Activated CD4-positive, CD25-positive, alpha-beta regulatory T cell treated with anti-CD3 and anti-CD28 coated beads, Interleukin-2, amount 50 U/mL, for 72 hours (primary cell): ENCODE data around the gene ACBD4.

Source experiments
- DNase-seq: peaks from one replicate; pipeline ENCODE4 v3.0.0; 2021

The ACBD4 gene

GRCh38 chr17:45137561-45138305, 2.2 kb downstream of the ACBD4 start:
- DNase-seq, result no peak

- no peak for DNase-seq
These were observed 3.5 kb downstream of the ACBD4 start for GRCh38 chr17:45138911-45139532.

DNA sequence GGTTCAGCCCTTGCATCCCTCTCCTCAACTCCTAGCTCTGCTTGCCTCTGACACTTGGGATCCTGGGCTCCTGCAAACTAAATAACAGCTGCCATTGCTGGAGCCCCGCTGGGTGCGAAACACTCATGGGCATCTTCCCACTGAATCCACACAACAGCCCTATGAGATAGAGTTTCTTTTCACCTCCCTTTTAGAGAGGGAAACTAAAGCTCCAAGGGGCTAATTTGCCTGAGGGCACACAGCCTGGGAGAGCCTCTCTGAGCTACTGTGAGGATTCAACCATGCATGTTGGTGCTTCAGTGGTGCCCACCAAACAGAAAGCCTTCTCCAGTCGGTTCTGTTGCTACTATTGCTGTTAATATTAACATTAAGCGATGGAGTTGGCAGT, 4.0 kb downstream of the ACBD4 start:
- DNase-seq, result no peak

DNA sequence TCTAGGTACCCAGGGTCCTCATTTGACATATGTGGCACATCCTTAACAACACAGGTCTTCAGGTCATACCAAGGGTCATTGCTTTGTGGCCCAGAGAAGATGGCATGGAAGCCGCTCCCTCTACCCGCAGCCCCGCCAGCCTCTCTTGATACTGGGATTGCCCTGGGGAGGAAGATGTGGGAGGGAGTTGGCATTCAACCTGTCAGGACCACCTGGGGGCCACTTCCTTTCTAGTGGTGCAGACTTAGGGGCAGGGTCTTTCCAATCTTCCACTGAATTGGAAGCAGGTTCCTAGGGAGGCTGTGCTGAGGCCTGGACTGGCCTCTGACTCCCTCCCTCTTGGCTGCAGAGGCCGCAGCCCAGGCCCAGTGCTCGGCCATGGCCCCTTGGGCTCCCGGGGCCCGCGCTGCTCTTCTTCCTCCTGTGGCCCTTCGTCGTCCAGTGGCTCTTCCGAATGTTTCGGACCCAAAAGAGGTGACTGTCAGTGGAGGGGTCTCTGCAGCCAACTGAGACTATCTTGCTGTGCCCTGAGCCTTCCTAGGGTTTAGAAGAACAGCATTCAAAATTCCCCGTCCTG, 7.7 kb downstream of the ACBD4 start:
- no peak for DNase-seq

DNA sequence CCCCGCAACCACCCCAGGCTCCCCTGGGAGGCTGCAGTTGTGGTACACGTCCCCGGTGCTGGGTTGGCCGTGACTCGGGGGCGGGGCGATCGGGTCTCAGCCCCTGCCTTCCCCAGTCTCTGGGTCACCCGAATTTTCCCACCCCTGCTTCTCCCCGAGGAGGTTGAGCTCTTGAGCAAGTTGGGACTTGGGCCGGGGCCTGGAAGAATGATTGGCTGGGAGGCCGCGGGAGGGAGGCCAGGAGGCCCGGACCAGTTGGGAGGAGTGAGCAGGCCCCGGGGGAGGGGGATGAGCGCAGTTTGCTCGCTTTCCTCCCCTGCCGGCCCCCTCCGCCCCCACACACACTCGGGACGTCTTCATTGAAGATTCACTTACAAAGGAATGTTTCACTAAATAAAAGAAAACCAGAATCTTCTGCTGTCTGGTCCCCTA, 8.3 kb downstream of the ACBD4 start:
- no peak for DNase-seq

GRCh38 chr17:45144199-45145034, 8.9 kb downstream of the ACBD4 start:
- no peak for DNase-seq

DNA sequence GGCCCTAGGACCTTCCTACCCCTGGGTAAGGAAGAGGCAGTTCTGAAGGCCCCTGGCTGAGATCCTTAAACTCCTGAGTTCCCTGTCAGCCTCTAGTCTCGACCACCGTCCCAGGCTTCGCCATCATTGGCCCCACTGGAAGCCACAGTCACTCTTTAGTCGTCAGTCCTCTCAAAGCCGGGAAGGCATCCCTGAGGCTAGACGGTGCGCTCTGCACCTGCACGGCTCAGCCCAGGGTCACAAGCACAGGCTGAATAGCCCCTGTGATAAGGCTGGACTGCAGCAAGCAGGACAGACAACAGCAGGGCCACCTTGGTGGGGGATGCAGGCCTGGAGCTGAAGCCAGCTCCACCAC, 9.5 kb downstream of the ACBD4 start:
- no peak for DNase-seq

DNA sequence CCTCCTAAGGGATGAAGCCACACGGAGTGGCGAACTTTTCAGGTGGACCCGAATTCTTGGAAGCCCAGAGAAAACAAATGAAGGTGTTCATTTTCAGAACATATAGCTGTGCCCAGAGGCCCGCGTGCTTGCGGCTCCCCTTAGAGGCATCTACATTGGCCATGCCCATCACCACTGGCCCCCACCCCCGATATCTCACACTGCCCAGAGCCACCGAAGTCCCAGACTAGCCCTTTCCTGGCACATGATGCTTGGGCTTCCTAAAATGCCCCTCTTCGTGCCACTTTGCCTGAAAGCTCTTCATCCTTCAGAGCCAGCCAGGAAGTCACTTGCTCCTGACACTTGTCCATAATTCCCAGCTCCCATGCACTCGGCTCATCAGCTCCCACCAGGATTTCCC, 10.7 kb downstream of the ACBD4 start:
- no peak for DNase-seq

DNA sequence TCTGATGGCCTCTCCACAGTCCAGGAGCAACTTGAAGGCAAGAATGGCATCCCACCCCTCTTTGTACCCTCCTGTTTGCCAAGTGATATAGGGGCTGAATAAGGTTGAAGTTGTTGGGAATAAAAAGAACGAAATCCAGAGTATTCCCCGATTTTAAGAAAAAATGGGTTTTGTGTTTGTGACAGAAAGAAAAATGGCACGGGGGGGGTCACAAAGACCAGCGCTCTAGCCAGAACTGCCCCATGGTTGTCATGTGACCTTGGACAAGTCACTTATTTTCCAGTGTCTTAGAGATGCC, 11.1 kb downstream of the ACBD4 start:
- no peak for DNase-seq

GRCh38 chr17:45146890-45147580, 11.5 kb downstream of the ACBD4 start:
- DNase-seq, result no peak

DNA sequence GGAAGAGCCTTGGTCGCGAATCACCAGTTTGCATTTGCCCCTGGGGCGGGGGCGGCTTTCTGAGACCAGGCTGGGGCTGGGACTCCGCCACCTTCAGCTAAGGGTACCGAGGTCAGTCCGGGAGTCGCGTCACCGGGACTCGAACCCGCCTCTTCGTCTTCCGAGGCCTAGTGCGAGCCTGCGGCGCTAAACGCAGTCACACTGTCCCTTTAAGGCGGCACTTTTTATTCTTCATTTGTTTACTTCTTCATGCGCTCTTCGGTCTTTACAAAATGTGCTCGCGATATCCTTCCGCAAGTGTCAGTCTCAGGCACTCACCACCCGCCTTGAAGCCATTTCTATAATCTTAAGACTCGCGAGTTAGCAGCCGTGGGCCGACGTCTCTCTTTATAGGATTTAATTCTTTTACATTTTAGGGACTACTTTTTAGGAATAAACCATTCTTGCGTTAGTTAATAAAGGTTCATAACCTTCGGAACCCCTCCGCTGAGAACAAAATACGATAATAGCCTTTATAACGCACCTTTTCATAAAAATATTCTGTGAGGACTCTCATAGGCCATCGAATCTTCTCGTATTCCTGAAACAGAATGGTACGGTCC, 12.2 kb downstream of the ACBD4 start:
- DNase-seq, result peak; percentile 75

DNA sequence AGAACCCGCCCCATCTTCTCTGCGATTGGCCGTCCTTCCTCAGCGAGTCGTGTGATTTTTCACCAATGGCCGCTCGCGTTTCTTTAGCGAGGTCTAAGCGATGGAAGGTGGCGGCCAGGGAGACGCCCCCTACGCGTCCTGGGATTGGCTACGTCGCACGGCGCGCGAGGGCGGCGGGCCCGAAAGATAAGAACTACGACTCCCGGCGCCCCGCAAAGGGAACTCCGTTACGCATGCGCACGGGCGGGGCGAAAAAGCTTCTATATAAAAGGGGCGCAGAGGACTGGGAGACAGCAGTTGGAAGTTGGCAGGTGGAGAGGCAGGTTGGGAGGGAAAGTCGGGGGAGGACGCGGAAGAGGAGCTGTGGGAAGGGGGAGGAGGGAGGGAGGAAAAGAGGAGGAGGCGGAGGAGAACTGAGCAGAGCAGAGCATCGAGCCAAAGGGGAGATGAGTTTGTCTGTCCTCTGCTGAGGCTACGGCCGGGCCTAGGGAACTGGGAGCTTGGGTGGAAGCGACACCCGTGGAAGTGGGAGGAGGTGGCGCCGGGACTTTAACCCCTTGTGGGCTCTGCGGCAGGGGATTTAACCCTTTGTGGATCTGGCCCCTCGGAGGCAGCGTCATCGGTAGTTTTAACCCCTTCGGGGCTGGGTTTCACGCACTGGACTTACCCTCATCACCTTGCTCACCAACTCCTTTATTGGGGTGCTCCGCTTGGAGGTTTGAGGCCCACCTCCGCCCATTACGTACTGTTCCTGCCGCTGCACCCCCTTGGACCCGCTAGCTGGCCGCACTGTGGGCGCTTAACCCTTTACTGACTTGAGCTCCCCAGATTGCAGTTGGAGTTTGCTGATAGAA, 12.9 kb downstream of the ACBD4 start, which contains the start of gene HEXIM1:
TSS of gene HEXIM1 (plus strand) at position 293 of the 854 bp plus-strand sequence. CDS start 716 bp downstream, outside the sequence.
- peak; percentile 97 for DNase-seq

- peak; percentile 74 for DNase-seq
These were observed 13.7 kb downstream of the ACBD4 start for GRCh38 chr17:45149037-45149668.

- DNase-seq, result peak; percentile 47
These were observed 14.5 kb downstream of the ACBD4 start for GRCh38 chr17:45149669-45150664.

DNA sequence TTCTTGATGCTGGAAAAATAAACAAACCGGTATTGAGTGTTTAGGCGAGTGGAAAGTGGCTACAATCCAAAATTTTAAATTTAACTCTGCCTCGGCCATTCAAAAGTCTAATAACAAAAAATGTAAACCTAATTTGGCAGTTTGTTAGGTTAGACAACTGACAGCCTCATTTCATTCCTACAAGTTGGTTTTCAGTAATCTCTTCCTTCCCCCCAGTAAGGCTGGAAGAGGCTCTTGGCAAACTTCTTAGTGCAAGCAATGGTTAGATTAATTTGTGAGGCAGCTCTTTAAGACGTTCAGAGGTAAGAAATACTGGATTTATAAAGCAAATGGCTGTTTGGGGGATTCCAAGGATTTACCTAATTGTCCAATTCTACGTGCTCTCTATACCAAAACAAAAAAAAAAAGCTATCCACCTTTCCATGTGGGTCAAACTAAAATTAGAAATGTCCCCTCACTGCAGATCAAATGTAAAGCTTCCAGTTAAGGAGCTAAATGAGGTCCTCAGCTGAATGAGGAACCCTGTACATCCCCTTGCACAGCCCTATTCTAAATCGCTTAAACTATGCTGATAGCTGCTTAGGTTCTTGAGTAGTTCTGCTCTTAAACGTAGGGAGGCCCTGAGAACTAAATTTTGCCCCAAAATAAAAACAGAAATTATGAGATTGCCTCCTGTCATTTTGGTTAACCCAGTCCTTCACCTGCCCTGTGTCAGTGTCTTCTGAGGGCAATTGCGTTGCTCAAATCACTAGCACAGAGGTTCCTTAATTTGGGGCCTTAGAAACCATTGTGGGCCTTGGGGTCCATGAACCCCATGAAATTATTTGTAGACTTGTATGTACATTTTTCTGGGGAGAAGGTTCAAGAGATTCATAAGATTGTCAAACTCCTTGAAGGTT, 15.7 kb downstream of the ACBD4 start:
- DNase-seq, result no peak

GRCh38 chr17:45155029-45155428, 19.5 kb downstream of the ACBD4 start:
- no peak for DNase-seq

- no peak for DNase-seq
These were observed 20.0 kb downstream of the ACBD4 start for GRCh38 chr17:45155483-45155882.

- no peak for DNase-seq
These were observed 20.8 kb downstream of the ACBD4 start for GRCh38 chr17:45156242-45156641.
